CD4-positive, alpha-beta T cell treated with Interleukin-6 for 4 hours (primary cell): Measurements from ENCODE around the gene GNB4.
A peak's percentile ranks its signal among the peaks of the same experiment; 100 is the strongest.

Source experiments
- DNase-seq: peaks from one replicate; pipeline ENCODE4 v3.0.0-alpha.2; 2020; ENCODE audit warnings: mixed read lengths

The GNB4 gene

GRCh38 chr3:179451265-179452175 is at the start of gene GNB4:
Gene GNB4 (minus strand): TSS chr3:179451470. CDS start chr3:179426200, 25,270 bp downstream.
- peak; percentile 31 for DNase-seq

GRCh38 chr3:179495483-179495882 is 44.2 kb upstream of the GNB4 start:
- DNase-seq = no peak

- no peak for DNase-seq
Observed at GRCh38 chr3:179493260-179493659, 42.0 kb upstream of the GNB4 start.

GRCh38 chr3:179488213-179488612 is 36.9 kb upstream of the GNB4 start:
- no peak for DNase-seq

- no peak for DNase-seq
Observed at GRCh38 chr3:179486806-179487205, 35.5 kb upstream of the GNB4 start.

GRCh38 chr3:179482857-179483256 is 31.6 kb upstream of the GNB4 start:
- no peak for DNase-seq

GRCh38 chr3:179476215-179476614 is 24.9 kb upstream of the GNB4 start:
- no peak for DNase-seq

GRCh38 chr3:179474480-179474879 is 23.2 kb upstream of the GNB4 start:
- DNase-seq = no peak

- DNase-seq = no peak
Observed at GRCh38 chr3:179473565-179473964, 22.3 kb upstream of the GNB4 start.

GRCh38 chr3:179464323-179465092 is 13.2 kb upstream of the GNB4 start:
- DNase-seq = peak; percentile 6

- DNase-seq = no peak
Observed at GRCh38 chr3:179463319-179463718, 12.0 kb upstream of the GNB4 start.

GRCh38 chr3:179460260-179460659 is 9.0 kb upstream of the GNB4 start:
- no peak for DNase-seq

- no peak for DNase-seq
Observed at GRCh38 chr3:179455954-179456353, 4.7 kb upstream of the GNB4 start.

- DNase-seq = no peak
Observed at GRCh38 chr3:179454887-179455286, 3.6 kb upstream of the GNB4 start.

GRCh38 chr3:179453967-179454366 is 2.7 kb upstream of the GNB4 start:
- no peak for DNase-seq

GRCh38 chr3:179452872-179453271 is 1.6 kb upstream of the GNB4 start:
- DNase-seq = no peak

- no peak for DNase-seq
Observed at GRCh38 chr3:179452176-179452564, 900 bp upstream of the GNB4 start.

- DNase-seq = peak; percentile 4
Observed at GRCh38 chr3:179450901-179451264, 387 bp downstream of the GNB4 start.

GRCh38 chr3:179450261-179450701 is 989 bp downstream of the GNB4 start:
- DNase-seq = no peak

GRCh38 chr3:179449636-179450035 is 1.6 kb downstream of the GNB4 start:
- DNase-seq = no peak

- no peak for DNase-seq
Observed at GRCh38 chr3:179447251-179447650, 4.0 kb downstream of the GNB4 start.

GRCh38 chr3:179446501-179446900 is 4.8 kb downstream of the GNB4 start:
- DNase-seq = no peak

GRCh38 chr3:179438841-179439240 is 12.4 kb downstream of the GNB4 start:
- no peak for DNase-seq

- no peak for DNase-seq
Observed at GRCh38 chr3:179436517-179436916, 14.8 kb downstream of the GNB4 start.
